Caki2 (cell line): ENCODE results near the gene MEAF6. TPM values are rescaled to one million over a fixed set of nuclear protein-coding genes. Genes with fewer than 3 reads are reported as not detected.
A peak's percentile ranks its signal among the peaks of the same experiment; 100 is the strongest.
"Not testable (repeated sequence)": the region's sequence is repeated elsewhere in the genome, so short reads cannot be mapped to it uniquely, and the experiment has no call there.

Experiments used
- DNase-seq: peaks from one replicate; pipeline ENCODE4 v3.0.0-alpha.2; 2015; ENCODE audit warnings: low read depth
- in situ Hi-C: cut with HindIII; loops from 2 replicates; pipeline ENCODE4 v1.10.0; 2016; ENCODE audit warnings: low sequenced_read_pairs, low pct_unique_long_range_greater_than_20kb, mixed read lengths
- total RNA-seq: library from RNA; depleted of rRNA; stranded (reverse); fragments of >200 nt; shearing (Covaris generic); gene quantifications from 2 replicates; pipeline ENCODE4 v1.2.3, GENCODE V29; 2014; ENCODE audit warnings: low replicate concordance

The MEAF6 gene
- total RNA-seq, 1 experiment from 2014 or later = 59.6 TPM

- DNase-seq = peak; percentile 52
- in situ Hi-C loops = no loop called here
Measured at GRCh38 chr1:37537378-37537777, 22.8 kb upstream of the MEAF6 start.

- in situ Hi-C loops = no loop called here
- DNase-seq = no peak
Measured at GRCh38 chr1:37533317-37534093, 18.9 kb upstream of the MEAF6 start.

GRCh38 chr1:37532418-37533156 is 18.0 kb upstream of the MEAF6 start:
- DNase-seq, in situ Hi-C loops: not testable (repeated sequence)

- in situ Hi-C loops, DNase-seq: not testable (repeated sequence)
Measured at GRCh38 chr1:37529888-37530287, 15.3 kb upstream of the MEAF6 start.

- in situ Hi-C loops = no loop called here
- DNase-seq = no peak
Measured at GRCh38 chr1:37519613-37520012, 5.0 kb upstream of the MEAF6 start.

- DNase-seq, in situ Hi-C loops: not testable (repeated sequence)
Measured at GRCh38 chr1:37518929-37519328, 4.4 kb upstream of the MEAF6 start.

GRCh38 chr1:37518241-37518640 is 3.7 kb upstream of the MEAF6 start:
- in situ Hi-C loops, DNase-seq: not testable (repeated sequence)

GRCh38 chr1:37517569-37517968 is 3.0 kb upstream of the MEAF6 start:
- in situ Hi-C loops = no loop called here
- DNase-seq = no peak

- in situ Hi-C loops = no loop called here
- no peak for DNase-seq
Measured at GRCh38 chr1:37515185-37516034, 844 bp upstream of the MEAF6 start.

- in situ Hi-C loops = no loop called here
- DNase-seq = no peak
Measured at GRCh38 chr1:37513795-37514349, 694 bp downstream of the MEAF6 start.

GRCh38 chr1:37509181-37509580 is 5.4 kb downstream of the MEAF6 start:
- in situ Hi-C loops = no loop called here
- DNase-seq = no peak

- no peak for DNase-seq
- in situ Hi-C loops = no loop called here
Measured at GRCh38 chr1:37506740-37507139, 7.8 kb downstream of the MEAF6 start.

GRCh38 chr1:37502791-37503190 is 11.8 kb downstream of the MEAF6 start:
- DNase-seq, in situ Hi-C loops: not testable (repeated sequence)

GRCh38 chr1:37502104-37502503 is 12.5 kb downstream of the MEAF6 start:
- in situ Hi-C loops = no loop called here
- no peak for DNase-seq

GRCh38 chr1:37501661-37502060 is 12.9 kb downstream of the MEAF6 start:
- in situ Hi-C loops = no loop called here
- DNase-seq = no peak

GRCh38 chr1:37498872-37499617 is 15.5 kb downstream of the MEAF6 start:
- in situ Hi-C loops = no loop called here
- no peak for DNase-seq

- DNase-seq = no peak
- in situ Hi-C loops = no loop called here
Measured at GRCh38 chr1:37497832-37498231, 16.7 kb downstream of the MEAF6 start.

- DNase-seq = no peak
- in situ Hi-C loops = no loop called here
Measured at GRCh38 chr1:37495875-37496274, 18.7 kb downstream of the MEAF6 start.
